Measurements from ENCODE around the gene DET1. TPM values are rescaled to one million over a fixed set of nuclear protein-coding genes. Genes with fewer than 3 reads are reported as not detected.

Gene DET1
- total and polyA plus RNA-seq, 2 donors (not counting 1 experiment from before 2014, with no cell fraction given): 6.7 to 10.1 TPM

- 84% methylated on average over 3 of the region's 4 CpGs for WGBS (ENCODE audit: insufficient coverage)
- TF ChIP-seq CTCF (IDR thresholded peaks at IDR 0.05) (no peak), EZH2 (IDR thresholded peaks at IDR 0.05; ENCODE audit: borderline replicate concordance, insufficient read depth, low read depth, low read length, poor library complexity, severe bottlenecking) (no peak)
- Mint-ChIP-seq H3K27ac (no peak overlapping the region), H3K4me3 (no peak overlapping the region), H3K9me3 (ENCODE audit: insufficient read depth) (no peaks in the 10 kb centered on the region), H3K4me1 (no peaks in the 10 kb centered on the region), H3K27me3 (no peaks in the 10 kb centered on the region)
- Histone ChIP-seq H2AFZ (ENCODE audit: insufficient read depth, low read depth, low read length, poor library complexity, severe bottlenecking) (no peak overlapping the region), H3K4me1 (ENCODE audit: control insufficient read depth in 2 of 2, insufficient read depth in 2 of 2, low read length in 2 of 2) (no peaks in the 10 kb centered on the region), H3K4me2 (replicated peaks; ENCODE audit: low read depth, low read length, poor library complexity, severe bottlenecking) (no peak overlapping the region), H3K79me2 (ENCODE audit: control insufficient read depth, insufficient read depth, low read length) (no peaks in the 10 kb centered on the region), H3K27me3 (replicated peaks in 1 of 4; ENCODE audit: control extremely low read depth in 1 of 4, control insufficient read depth in 3 of 4, insufficient read depth in 4 of 4, low read length in 3 of 4) (no peaks in the 10 kb centered on the region), H3K9ac (ENCODE audit: low read length) (no peak overlapping the region), H4K20me1 (ENCODE audit: control insufficient read depth, insufficient read depth, low read length, poor library complexity, severe bottlenecking) (no peaks in the 10 kb centered on the region), H3K9me3 (ENCODE audit: control extremely low read depth in 1 of 3, control insufficient read depth in 2 of 3, insufficient read depth in 1 of 3, low read length in 2 of 3) (no peaks in the 10 kb centered on the region), H3K36me3 (replicated peaks in 1 of 2; ENCODE audit: control extremely low read depth in 1 of 2, control insufficient read depth in 1 of 2, extremely low read depth in 1 of 2, insufficient read depth in 2 of 2, low read length in 1 of 2) (peaks cover 13 to 45% of the 10 kb centered on the region in 2 experiments), H3K27ac (ENCODE audit: low read length in 2 of 2) (no peak overlapping the region), H3K4me3 (ENCODE audit: control extremely low read depth in 1 of 5, extremely low read depth in 1 of 5, insufficient read depth in 1 of 5, low read depth in 2 of 5, low read length in 4 of 5) (no peak overlapping the region)
- POLR2A ChIA-PET: no interaction called here
- intact Hi-C loops (cut with micrococcal nuclease): no loop called here
- no peak for ATAC-seq (ENCODE audit: low read depth)
- CTCF ChIA-PET: no interaction called here
- DNase-seq: no peak
Observed at GRCh38 chr15:88509321-88509720, 37.2 kb downstream of the DET1 start.

GRCh38 chr15:88506628-88507027, 39.9 kb downstream of the DET1 start:
- Mint-ChIP-seq H3K9me3 (ENCODE audit: insufficient read depth) (no peaks in the 10 kb centered on the region), H3K27me3 (no peaks in the 10 kb centered on the region), H3K4me1 (no peaks in the 10 kb centered on the region), H3K27ac (no peak overlapping the region), H3K4me3 (no peak overlapping the region)
- no peaks in the 10 kb centered on the region for H3K27me3 ChIP-seq (replicated peaks in 1 of 4; ENCODE audit: control extremely low read depth in 1 of 4, control insufficient read depth in 3 of 4, insufficient read depth in 4 of 4, low read length in 3 of 4)
- ATAC-seq (ENCODE audit: low read depth) (no peak), DNase-seq (no peak)
- intact Hi-C loops (cut with micrococcal nuclease): no loop called here
- H3K9me3 ChIP-seq (ENCODE audit: control extremely low read depth in 1 of 3, control insufficient read depth in 2 of 3, insufficient read depth in 1 of 3, low read length in 2 of 3): no peaks in the 10 kb centered on the region
- no peaks in the 10 kb centered on the region for H3K79me2 ChIP-seq (ENCODE audit: control insufficient read depth, insufficient read depth, low read length)
- POLR2A ChIA-PET: no interaction called here
- TF ChIP-seq CTCF (IDR thresholded peaks at IDR 0.05): no peak
- TF ChIP-seq EZH2 (IDR thresholded peaks at IDR 0.05; ENCODE audit: borderline replicate concordance, insufficient read depth, low read depth, low read length, poor library complexity, severe bottlenecking): no peak
- peaks cover 6 to 31% of the 10 kb centered on the region in 2 experiments for H3K36me3 ChIP-seq (replicated peaks in 1 of 2; ENCODE audit: control extremely low read depth in 1 of 2, control insufficient read depth in 1 of 2, extremely low read depth in 1 of 2, insufficient read depth in 2 of 2, low read length in 1 of 2)
- H2AFZ ChIP-seq (ENCODE audit: insufficient read depth, low read depth, low read length, poor library complexity, severe bottlenecking): no peak overlapping the region
- CTCF ChIA-PET: no interaction called here
- no peak overlapping the region for H3K4me2 ChIP-seq (replicated peaks; ENCODE audit: low read depth, low read length, poor library complexity, severe bottlenecking)
- no peak overlapping the region for H3K4me3 ChIP-seq (ENCODE audit: control extremely low read depth in 1 of 5, extremely low read depth in 1 of 5, insufficient read depth in 1 of 5, low read depth in 2 of 5, low read length in 4 of 5)
- H3K9ac ChIP-seq (ENCODE audit: low read length): no peak overlapping the region
- no peaks in the 10 kb centered on the region for H4K20me1 ChIP-seq (ENCODE audit: control insufficient read depth, insufficient read depth, low read length, poor library complexity, severe bottlenecking)
- H3K27ac ChIP-seq (ENCODE audit: low read length in 2 of 2): no peak overlapping the region
- H3K4me1 ChIP-seq (ENCODE audit: control insufficient read depth in 2 of 2, insufficient read depth in 2 of 2, low read length in 2 of 2): no peaks in the 10 kb centered on the region
